Panc1 (cell line): Measurements from ENCODE around the gene CFAP68.

Experiments
- POLR2AphosphoS5 ChIP-seq: IDR thresholded peaks from 2 replicates; pipeline ENCODE4 v1.6.1; 2012; ENCODE audit warnings: mild to moderate bottlenecking, low read depth, low read length, moderate library complexity
- TF ChIP-seq, protein P1 (sequence below): fragments of 450-650 bp; IDR thresholded peaks from 2 replicates; pipeline ENCODE4 v1.5.1; 2017; ENCODE audit warnings: mild to moderate bottlenecking
- TF ChIP-seq, protein P2 (sequence below), 2 experiments: IDR thresholded peaks; 2 replicates each; pipeline ENCODE4 v1.6.1; 2011 to 2012; ENCODE audit warnings: low read depth in 2 of 2, control low read depth in 1 of 2, low read length in 1 of 2, mild to moderate bottlenecking in 1 of 2, moderate library complexity in 1 of 2; ENCODE audit not compliant: insufficient read depth in 1 of 2

DNA sequence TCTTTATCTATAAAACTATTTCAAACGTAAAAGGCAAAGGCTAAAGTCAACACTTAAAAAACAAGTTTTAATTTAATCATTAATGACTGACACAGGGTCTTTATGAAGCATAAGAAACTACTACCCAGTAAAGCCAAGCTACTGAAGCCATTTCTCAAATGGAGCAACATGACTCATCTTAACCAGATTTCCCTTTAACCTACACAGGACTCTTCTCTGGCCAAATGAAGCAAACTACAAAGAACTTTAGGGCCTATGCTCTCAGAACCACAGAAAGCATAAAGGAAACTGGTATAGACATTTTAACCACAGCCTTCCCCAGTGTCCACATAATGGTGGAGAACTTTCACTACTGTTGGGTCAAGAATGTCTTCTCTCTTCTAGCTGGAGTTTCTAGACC lies 42.6 kb upstream of the CFAP68 start:
- TF ChIP-seq, protein P1, sequence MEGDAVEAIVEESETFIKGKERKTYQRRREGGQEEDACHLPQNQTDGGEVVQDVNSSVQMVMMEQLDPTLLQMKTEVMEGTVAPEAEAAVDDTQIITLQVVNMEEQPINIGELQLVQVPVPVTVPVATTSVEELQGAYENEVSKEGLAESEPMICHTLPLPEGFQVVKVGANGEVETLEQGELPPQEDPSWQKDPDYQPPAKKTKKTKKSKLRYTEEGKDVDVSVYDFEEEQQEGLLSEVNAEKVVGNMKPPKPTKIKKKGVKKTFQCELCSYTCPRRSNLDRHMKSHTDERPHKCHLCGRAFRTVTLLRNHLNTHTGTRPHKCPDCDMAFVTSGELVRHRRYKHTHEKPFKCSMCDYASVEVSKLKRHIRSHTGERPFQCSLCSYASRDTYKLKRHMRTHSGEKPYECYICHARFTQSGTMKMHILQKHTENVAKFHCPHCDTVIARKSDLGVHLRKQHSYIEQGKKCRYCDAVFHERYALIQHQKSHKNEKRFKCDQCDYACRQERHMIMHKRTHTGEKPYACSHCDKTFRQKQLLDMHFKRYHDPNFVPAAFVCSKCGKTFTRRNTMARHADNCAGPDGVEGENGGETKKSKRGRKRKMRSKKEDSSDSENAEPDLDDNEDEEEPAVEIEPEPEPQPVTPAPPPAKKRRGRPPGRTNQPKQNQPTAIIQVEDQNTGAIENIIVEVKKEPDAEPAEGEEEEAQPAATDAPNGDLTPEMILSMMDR = no peak
- no peak for TF ChIP-seq POLR2AphosphoS5
- TF ChIP-seq, protein P2, sequence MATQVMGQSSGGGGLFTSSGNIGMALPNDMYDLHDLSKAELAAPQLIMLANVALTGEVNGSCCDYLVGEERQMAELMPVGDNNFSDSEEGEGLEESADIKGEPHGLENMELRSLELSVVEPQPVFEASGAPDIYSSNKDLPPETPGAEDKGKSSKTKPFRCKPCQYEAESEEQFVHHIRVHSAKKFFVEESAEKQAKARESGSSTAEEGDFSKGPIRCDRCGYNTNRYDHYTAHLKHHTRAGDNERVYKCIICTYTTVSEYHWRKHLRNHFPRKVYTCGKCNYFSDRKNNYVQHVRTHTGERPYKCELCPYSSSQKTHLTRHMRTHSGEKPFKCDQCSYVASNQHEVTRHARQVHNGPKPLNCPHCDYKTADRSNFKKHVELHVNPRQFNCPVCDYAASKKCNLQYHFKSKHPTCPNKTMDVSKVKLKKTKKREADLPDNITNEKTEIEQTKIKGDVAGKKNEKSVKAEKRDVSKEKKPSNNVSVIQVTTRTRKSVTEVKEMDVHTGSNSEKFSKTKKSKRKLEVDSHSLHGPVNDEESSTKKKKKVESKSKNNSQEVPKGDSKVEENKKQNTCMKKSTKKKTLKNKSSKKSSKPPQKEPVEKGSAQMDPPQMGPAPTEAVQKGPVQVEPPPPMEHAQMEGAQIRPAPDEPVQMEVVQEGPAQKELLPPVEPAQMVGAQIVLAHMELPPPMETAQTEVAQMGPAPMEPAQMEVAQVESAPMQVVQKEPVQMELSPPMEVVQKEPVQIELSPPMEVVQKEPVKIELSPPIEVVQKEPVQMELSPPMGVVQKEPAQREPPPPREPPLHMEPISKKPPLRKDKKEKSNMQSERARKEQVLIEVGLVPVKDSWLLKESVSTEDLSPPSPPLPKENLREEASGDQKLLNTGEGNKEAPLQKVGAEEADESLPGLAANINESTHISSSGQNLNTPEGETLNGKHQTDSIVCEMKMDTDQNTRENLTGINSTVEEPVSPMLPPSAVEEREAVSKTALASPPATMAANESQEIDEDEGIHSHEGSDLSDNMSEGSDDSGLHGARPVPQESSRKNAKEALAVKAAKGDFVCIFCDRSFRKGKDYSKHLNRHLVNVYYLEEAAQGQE (IDR thresholded peaks at IDR 0.05; ENCODE audit: insufficient read depth in 1 of 2, low read depth in 2 of 2, low read length in 1 of 2) = no peak
